Small intestine (tissue), 7 donors: Measurements from ENCODE around the gene PPP6R2. TPM values are rescaled to one million over a fixed set of nuclear protein-coding genes. Genes with fewer than 3 reads are reported as not detected.
A peak's percentile ranks its signal among the peaks of the same experiment; 100 is the strongest.

Experiments used
- DNase-seq, 2 donors: peaks; one replicate each; pipeline versions ENCODE4 v3.0.0 to v3.0.0-alpha.2; 2013
- FAIRE-seq: peaks from 2 replicates; lab custom pipeline; 2012; peaks lifted over from hg19 to GRCh38; lab: Jason Lieb, UNC
- H3K27ac ChIP-seq, 3 donors: one replicate each; pipeline ENCODE4 v1.5.1; 2013; ENCODE audit warnings: low read length in 2 of 3, mild to moderate bottlenecking in 2 of 3, control low read depth in 1 of 3, inconsistent platforms in 1 of 3, low read depth in 1 of 3, moderate library complexity in 1 of 3
- H3K27me3 ChIP-seq, 3 donors: one replicate each; pipeline ENCODE4 v1.6.1; 2013; ENCODE audit warnings: low read length in 3 of 3, inconsistent platforms in 1 of 3; ENCODE audit not compliant: control insufficient read depth in 3 of 3, insufficient read depth in 3 of 3
- H3K36me3 ChIP-seq, 3 donors: one replicate each; pipeline ENCODE4 v1.6.1; 2013; ENCODE audit warnings: low read length in 3 of 3, inconsistent platforms in 1 of 3, low read depth in 1 of 3, mild to moderate bottlenecking in 1 of 3, moderate library complexity in 1 of 3; ENCODE audit not compliant: control insufficient read depth in 3 of 3, insufficient read depth in 2 of 3
- H3K4me1 ChIP-seq, 3 donors: one replicate each; pipeline ENCODE4 v1.6.1; 2013; ENCODE audit warnings: low read length in 2 of 3, inconsistent platforms in 1 of 3, low read depth in 1 of 3, mild to moderate bottlenecking in 1 of 3, moderate library complexity in 1 of 3; ENCODE audit not compliant: control insufficient read depth in 3 of 3, insufficient read depth in 2 of 3
- H3K4me3 ChIP-seq, 3 donors: one replicate each; pipeline ENCODE4 v1.5.1; 2013; ENCODE audit warnings: low read length in 3 of 3, control low read depth in 1 of 3, inconsistent platforms in 1 of 3, low read depth in 1 of 3, mild to moderate bottlenecking in 1 of 3, moderate library complexity in 1 of 3
- H3K9me3 ChIP-seq, 2 donors: one replicate each; pipeline ENCODE4 v1.6.1; 2013; ENCODE audit warnings: low read depth in 1 of 2, low read length in 1 of 2; ENCODE audit not compliant: control insufficient read depth in 2 of 2, insufficient read depth in 1 of 2
- WGBS, 3 donors: extraction: QIAGEN DNeasy Blood & Tissue Kit; methylation state at CpG; one replicate each; pipeline ENCODE4 v1.1.7; 2013; 5-methylcytosine and 5-hydroxymethylcytosine counted together
- polyA plus RNA-seq, 4 donors: library from polyadenylated mRNA; stranded (reverse) in 3 of 4; unstranded in 1 of 4; fragments of 200-250 nt in 3 of 4; fragments of 120-200 nt in 1 of 4; gene quantifications; one replicate each; pipeline versions ENCODE4 v1.2.1 to v1.2.3, GENCODE V29; 2013
- donor health status: healthy with polysubstance abuse.
- donor health status: control.
- donor health status: control.
- donor health status: Bipolar disorder and iron deficiency.
- donor health status: healthy.

Gene PPP6R2
- polyA plus RNA-seq, 4 donors = 28.6 to 41.2 (median 38.8) TPM

DNA sequence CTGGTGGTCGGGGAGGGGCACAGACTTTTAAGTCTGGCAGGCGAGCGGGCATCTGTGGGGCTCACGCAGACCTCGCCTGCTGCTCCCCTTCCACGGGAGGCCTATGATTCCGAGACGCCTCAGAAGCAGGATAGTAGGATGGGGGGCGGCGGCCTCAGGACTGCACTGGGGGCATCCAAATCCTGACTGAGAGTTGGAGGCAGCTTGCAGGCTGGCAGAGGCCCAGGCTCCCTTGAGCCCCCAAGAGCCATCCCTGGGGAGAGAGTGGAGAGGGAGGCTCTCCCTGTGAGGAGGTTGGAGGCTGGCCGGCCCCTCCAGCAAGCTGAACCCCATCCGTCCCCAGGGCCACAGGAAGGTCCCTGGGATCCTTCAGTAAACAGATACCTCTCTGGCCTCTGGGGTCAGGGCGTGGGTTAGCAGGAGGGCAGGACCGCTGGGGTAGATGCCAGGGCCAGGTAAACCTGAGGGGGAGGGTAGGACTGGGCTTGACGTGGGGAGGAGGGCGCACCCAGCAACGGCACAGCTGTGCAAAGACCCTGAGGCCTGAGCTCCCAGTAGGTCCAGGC is 98.4 kb downstream of the PPP6R2 start:
- Histone ChIP-seq H3K4me3 (no peak overlapping the region), H3K4me1 (peaks cover 0 to 9% (median 0%) of the 10 kb centered on the region in 3 donors), H3K27me3 (no peaks in the 10 kb centered on the region), H3K27ac (no peak overlapping the region), H3K9me3 (no peaks in the 10 kb centered on the region), H3K36me3 (peaks cover 9 to 94% (median 17%) of the 10 kb centered on the region in 3 donors)
- FAIRE-seq (no peak), DNase-seq (no peak)
- 85 to 90% (median 87%) methylated on average over 17 of the region's 17 CpGs for WGBS, 3 donors

DNA sequence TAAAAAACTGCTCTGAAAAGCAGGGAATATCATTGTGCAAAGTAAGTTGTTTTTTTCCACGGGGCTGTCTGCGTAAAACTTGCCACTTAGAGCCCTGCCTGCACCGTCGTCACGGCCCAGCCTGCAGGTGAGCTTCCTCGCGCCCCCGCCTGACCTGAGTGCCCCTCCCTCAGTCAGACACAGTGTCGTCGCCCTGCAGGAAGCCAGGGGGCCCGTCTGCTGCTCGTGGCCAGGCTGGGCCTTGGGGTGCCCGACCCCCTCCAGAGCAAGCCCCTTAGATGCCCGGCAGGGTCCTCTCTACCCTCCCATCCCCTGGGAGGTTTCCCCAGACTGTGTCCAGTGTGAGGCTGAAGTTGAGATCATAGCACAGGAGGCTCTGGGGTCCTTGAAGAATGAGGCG is 100.1 kb downstream of the PPP6R2 start:
- Histone ChIP-seq H3K4me1 (peaks cover 0 to 9% (median 0%) of the 10 kb centered on the region in 3 donors), H3K27me3 (no peaks in the 10 kb centered on the region), H3K9me3 (no peaks in the 10 kb centered on the region), H3K36me3 (peaks cover 16 to 94% (median 18%) of the 10 kb centered on the region in 3 donors), H3K4me3 (no peak overlapping the region), H3K27ac (no peak overlapping the region)
- DNase-seq (no peak), FAIRE-seq (no peak)
- 73 to 79% (median 74%) methylated on average over 15 of the region's 15 CpGs for WGBS, 3 donors

DNA sequence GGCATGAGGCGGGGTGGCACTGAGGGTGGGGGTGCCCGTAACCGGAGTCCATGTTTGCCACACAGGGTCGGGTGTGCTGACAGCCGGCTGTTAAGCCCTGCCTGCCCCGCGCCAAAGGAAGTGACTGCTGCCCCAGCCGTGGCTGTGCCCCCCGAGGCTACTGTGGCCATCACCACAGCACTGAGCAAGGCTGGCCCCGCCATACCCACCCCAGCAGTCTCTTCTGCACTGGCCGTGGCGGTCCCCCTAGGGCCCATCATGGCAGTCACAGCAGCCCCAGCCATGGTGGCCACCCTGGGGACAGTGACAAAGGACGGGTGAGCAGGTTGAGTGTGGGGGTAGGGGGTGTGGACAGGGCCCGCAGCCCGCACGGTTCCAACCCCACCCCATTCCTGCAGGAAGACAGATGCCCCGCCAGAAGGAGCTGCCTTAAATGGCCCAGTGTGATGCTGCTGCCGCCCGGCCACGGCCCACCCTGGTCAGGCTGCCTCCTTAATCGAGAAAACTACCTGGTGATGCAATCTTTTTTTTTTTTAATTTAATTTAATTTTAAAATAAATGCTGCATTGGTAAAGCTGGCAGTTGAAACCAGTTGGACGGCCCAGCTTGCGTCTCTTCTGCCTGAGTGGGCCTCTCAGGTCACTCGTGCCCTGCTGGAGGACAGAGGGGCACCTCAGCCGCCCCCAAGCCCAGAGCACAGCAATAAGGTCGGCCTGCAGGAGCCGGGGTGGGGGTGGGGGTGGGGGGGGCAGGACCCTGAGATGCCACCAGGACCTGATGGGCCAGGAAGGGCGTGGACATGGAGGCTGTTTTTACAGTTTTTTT is 100.9 kb downstream of the PPP6R2 start:
- WGBS, 3 donors = 55 to 68% (median 59%) methylated on average over 27 to 28 of the region's 28 CpGs
- DNase-seq = no peak
- no peak overlapping the region for H3K27ac ChIP-seq

DNA sequence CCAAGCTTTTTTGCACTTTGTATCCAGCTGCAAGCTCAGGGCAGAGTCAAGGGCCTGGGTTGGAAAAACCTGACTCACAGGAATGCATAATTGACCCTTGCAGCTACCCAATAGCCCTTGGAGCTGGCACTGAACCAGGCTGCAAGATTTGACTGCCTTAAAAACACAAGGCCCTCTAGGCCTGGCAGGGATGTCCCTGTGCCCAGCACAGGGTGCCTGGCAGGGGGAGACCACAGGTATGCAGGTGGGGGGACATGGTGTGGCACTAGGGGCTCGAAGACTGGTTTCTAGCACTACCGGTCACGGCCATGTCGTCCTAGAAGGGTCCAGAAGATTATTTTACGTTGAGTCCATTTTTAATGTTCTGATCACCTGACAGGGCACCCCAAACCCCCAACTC is 101.5 kb downstream of the PPP6R2 start:
- DNase-seq (peak; percentile 51 to 89), FAIRE-seq (no peak)
- Histone ChIP-seq H3K36me3 (peaks cover 18 to 93% (median 19%) of the 10 kb centered on the region in 3 donors), H3K27me3 (no peaks in the 10 kb centered on the region), H3K27ac (peak overlapping the region; percentile 28 to 38 (median 28)), H3K4me1 (peaks cover 0 to 9% (median 0%) of the 10 kb centered on the region in 3 donors), H3K4me3 (no peak overlapping the region), H3K9me3 (no peaks in the 10 kb centered on the region)
- 57 to 72% (median 71%) methylated on average over 5 of the region's 5 CpGs for WGBS, 3 donors

More for the DNA sequence above, 100.9 kb downstream of the PPP6R2 start:
- Histone ChIP-seq H3K4me3 (no peak overlapping the region), H3K27me3 (no peaks in the 10 kb centered on the region), H3K36me3 (peaks cover 18 to 94% (median 21%) of the 10 kb centered on the region in 3 donors), H3K4me1 (peaks cover 0 to 9% (median 0%) of the 10 kb centered on the region in 3 donors), H3K9me3 (no peaks in the 10 kb centered on the region)
- FAIRE-seq = no peak

DNA sequence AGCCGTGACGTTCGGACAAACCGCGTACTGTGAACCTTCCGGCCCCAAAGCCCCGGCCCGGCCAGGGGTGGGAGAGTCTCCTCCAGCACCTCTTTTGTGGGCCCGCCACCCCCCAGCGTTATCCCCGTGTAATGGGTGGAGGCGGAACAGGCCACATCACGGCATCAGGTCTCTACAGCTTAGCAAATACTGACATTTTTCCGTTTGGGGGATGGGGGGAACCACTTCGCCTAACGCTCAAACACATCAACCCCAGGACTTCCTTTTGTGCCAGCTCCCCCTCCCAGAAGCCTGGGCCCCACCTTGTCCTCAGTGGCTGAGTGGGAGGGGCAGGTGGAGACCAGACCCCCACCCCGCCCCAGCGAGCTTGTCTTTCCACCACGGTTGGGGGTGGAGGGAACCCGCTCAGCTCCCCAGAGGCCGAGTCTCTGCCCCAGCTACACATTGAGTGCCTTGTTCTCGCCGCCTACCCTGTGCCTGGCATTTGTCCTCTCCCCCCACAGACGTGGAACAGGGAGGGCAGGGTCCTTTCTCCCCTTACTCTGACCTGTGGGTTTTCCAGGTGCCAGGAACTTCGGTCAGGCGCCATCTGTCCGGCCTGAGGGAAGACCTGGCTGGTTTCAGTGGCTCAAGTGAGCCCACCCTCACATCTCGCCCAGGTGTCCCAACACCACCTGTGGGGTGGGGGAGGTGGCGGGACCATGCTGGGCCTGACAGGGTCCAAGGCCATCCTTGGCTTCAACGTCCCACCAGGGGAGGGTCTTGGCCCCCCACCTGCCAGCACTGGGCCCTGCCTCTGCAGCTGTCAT is 102.1 kb downstream of the PPP6R2 start:
- WGBS, 3 donors = 48 to 59% (median 58%) methylated on average over 29 to 30 of the region's 30 CpGs
- Histone ChIP-seq H3K27ac (peak overlapping the region; percentile 22 to 31 (median 28)), H3K27me3 (no peaks in the 10 kb centered on the region), H3K9me3 (no peaks in the 10 kb centered on the region), H3K4me1 (peaks cover 0 to 9% (median 0%) of the 10 kb centered on the region in 3 donors), H3K4me3 (no peak overlapping the region), H3K36me3 (peaks cover 17 to 93% (median 20%) of the 10 kb centered on the region in 3 donors)
- FAIRE-seq (no peak), DNase-seq (no peak)

DNA sequence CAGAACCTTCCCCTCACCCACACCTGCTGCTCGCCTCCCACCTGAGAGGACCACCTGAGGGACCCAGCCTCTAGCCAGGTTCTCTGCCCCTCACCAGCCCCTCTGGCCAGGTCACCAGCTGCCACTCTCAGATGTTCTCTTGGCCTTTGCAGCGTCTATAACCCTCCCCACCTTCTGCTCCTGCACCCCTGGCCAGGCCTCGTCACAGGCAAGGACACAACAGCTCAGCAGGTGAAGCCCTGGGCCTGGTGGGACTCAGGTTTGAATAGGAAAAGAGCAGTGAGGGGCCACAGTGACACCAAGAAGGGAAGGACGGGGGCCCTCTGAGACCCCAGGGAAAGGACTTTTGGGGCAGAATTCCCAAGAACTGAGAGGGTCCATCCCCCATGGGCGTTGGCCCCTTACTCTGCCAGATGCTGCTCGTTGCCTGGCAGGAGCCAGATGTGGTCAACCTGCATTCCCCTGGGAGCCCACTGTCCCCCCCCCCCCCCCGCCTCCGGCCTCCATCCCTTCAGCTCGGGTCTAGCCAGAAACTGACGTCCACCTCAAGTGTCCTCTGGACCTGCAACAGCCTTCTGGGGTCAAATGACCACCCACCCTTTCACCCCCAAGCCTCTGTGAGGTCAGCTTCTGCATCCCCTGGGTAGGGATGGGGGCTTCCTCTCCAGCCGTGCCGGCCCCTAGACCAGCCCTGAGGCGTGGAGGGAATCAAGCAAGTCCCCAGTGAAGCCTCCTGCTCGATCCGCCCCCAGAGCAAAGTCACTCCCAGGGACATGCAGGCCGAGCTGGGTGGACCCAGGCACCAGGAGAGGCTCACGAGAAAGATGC is 103.0 kb downstream of the PPP6R2 start:
- 77 to 81% (median 78%) methylated on average over 12 to 17 of the region's 17 CpGs for WGBS, 3 donors
- FAIRE-seq = no peak
- Histone ChIP-seq H3K27ac (no peak overlapping the region), H3K36me3 (peaks cover 17 to 93% (median 20%) of the 10 kb centered on the region in 3 donors), H3K4me1 (peaks cover 0 to 9% (median 0%) of the 10 kb centered on the region in 3 donors), H3K4me3 (no peak overlapping the region), H3K9me3 (no peaks in the 10 kb centered on the region), H3K27me3 (no peaks in the 10 kb centered on the region)
- DNase-seq = no peak

DNA sequence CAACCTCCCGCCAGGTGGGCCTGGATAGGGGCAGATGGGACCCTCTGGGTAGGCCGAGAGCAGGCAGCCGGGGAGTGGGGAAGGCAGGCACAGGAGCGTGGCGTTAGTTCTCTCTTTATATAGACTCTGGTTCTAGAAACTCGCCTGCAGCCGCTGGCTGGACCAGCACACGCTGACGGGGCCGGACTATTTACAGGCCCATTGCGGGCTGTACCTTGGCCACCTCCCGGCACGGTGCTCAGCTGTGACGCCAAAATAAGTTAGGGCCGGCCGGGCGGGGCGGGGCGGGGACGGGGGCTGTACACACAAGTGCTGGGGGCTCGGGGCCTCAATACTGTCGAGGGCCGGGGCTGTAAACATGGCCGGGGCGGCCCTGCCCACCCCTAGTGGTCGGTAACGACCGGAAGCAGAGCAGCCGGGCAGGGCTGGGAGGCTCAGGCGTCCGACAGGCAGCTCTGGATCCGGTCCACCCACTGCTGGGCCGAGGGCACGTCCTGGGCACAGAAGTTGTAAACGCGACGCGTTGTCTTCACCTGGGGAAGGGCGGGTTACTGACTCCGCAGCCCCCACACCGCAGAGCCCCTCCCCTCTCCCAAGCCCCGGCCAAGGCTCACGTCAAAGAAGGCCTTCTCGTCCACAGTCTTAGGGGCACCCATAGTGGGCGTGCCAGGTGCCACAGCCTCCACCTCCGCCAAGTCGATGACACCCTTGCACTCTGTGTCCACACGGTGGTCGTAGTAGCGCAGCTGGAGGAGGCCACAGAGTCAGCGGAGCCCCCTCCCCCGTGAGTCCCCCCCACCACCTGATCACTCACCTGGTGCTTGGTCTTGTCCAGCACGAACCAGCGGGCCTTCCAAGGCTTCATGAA is 103.8 kb downstream of the PPP6R2 start:
- Histone ChIP-seq H3K27ac (no peak overlapping the region), H3K4me1 (peaks cover 0 to 9% (median 0%) of the 10 kb centered on the region in 3 donors), H3K4me3 (no peak overlapping the region), H3K36me3 (peaks cover 15 to 89% (median 17%) of the 10 kb centered on the region in 3 donors), H3K27me3 (no peaks in the 10 kb centered on the region), H3K9me3 (no peaks in the 10 kb centered on the region)
- no peak for FAIRE-seq
- 66 to 79% (median 78%) methylated on average over 53 to 54 of the region's 54 CpGs for WGBS, 3 donors
- no peak for DNase-seq
